Muscle of leg (tissue), 11 donors: ENCODE results near the gene RASAL3. TPM values are rescaled to one million over a fixed set of nuclear protein-coding genes. Genes with fewer than 3 reads are reported as not detected.

Source experiments
- DNase-seq: peaks from one replicate; pipeline ENCODE4 v3.0.0; 2013
- H3K27ac ChIP-seq: one replicate; pipeline ENCODE4 v1.5.1; 2013; ENCODE audit warnings: mild to moderate bottlenecking, low read length, control low read depth
- H3K27me3 ChIP-seq: one replicate; pipeline ENCODE4 v1.6.1; 2013; ENCODE audit warnings: low read length; ENCODE audit not compliant: control insufficient read depth, insufficient read depth
- H3K36me3 ChIP-seq: one replicate; pipeline ENCODE4 v1.6.1; 2013; ENCODE audit warnings: low read length; ENCODE audit not compliant: control insufficient read depth, insufficient read depth
- H3K4me1 ChIP-seq: one replicate; pipeline ENCODE4 v1.6.1; 2013; ENCODE audit warnings: low read length; ENCODE audit not compliant: control insufficient read depth, insufficient read depth
- H3K4me3 ChIP-seq: one replicate; pipeline ENCODE4 v1.5.1; 2013; ENCODE audit warnings: low read length, control low read depth
- H3K9me3 ChIP-seq: replicated peaks from 2 replicates; pipeline ENCODE4 v1.6.1; 2013; ENCODE audit warnings: low read depth, low read length; ENCODE audit not compliant: control insufficient read depth
- WGBS: methylation state at CpG from one replicate; pipeline ENCODE4 v1.1.5; 2013; ENCODE audit warnings: missing lambda C conversion rate; ENCODE audit not compliant: insufficient coverage; 5-methylcytosine and 5-hydroxymethylcytosine counted together
- polyA plus RNA-seq, 8 donors: library from polyadenylated mRNA; unstranded; fragments of 120-200 nt; gene quantifications; one replicate each; pipeline versions ENCODE4 v1.2.1 to v1.2.3, GENCODE V29; 2013; ENCODE audit warnings: inconsistent platforms in 1 of 8, low replicate concordance in 1 of 8; ENCODE audit not compliant: insufficient read length in 8 of 8, insufficient read depth in 1 of 8
- total RNA-seq: library from RNA; stranded (reverse); fragments of 120-200 nt; gene quantifications from one replicate; pipeline ENCODE4 v1.2.4, GENCODE V29; 2013

RASAL3 gene
- total and polyA plus RNA-seq, 9 donors = 0.71 to 2.0 (median 1.0) TPM

GRCh38 chr19:15432629-15433518 lies 31.5 kb downstream of the RASAL3 start:
- WGBS = under 1% methylated on average over 65 of the region's 75 CpGs
- peak overlapping the region; percentile 85 for H3K4me3 ChIP-seq

GRCh38 chr19:15432018-15432494 lies 32.3 kb downstream of the RASAL3 start:
- H3K4me1 ChIP-seq = peaks cover 31% of the 10 kb centered on the region
- no peaks in the 10 kb centered on the region for H3K9me3 ChIP-seq
- WGBS = under 1% methylated on average over 34 of the region's 44 CpGs
- peaks cover 33% of the 10 kb centered on the region for H3K36me3 ChIP-seq
- no peaks in the 10 kb centered on the region for H3K27me3 ChIP-seq
- peak overlapping the region; percentile 68 for H3K4me3 ChIP-seq
- H3K27ac ChIP-seq = peak overlapping the region; percentile 83
- DNase-seq = no peak

More at GRCh38 chr19:15432629-15433518, 31.5 kb downstream of the RASAL3 start:
- Histone ChIP-seq H3K36me3 (peaks cover 25% of the 10 kb centered on the region), H3K4me1 (peaks cover 31% of the 10 kb centered on the region), H3K27me3 (no peaks in the 10 kb centered on the region), H3K27ac (peak overlapping the region; percentile 97), H3K9me3 (no peaks in the 10 kb centered on the region)
- DNase-seq = peak; percentile 98

GRCh38 chr19:15431396-15432017 lies 32.8 kb downstream of the RASAL3 start:
- Histone ChIP-seq H3K27ac (peak overlapping the region; percentile 83), H3K4me3 (peak overlapping the region; percentile 68), H3K27me3 (no peaks in the 10 kb centered on the region), H3K36me3 (peaks cover 39% of the 10 kb centered on the region), H3K4me1 (peaks cover 31% of the 10 kb centered on the region), H3K9me3 (no peaks in the 10 kb centered on the region)
- no peak for DNase-seq
- 26% methylated on average over 6 of the region's 7 CpGs for WGBS

- no peaks in the 10 kb centered on the region for H3K27me3 ChIP-seq
- peak overlapping the region; percentile 68 for H3K4me3 ChIP-seq
- H3K9me3 ChIP-seq = no peaks in the 10 kb centered on the region
- DNase-seq = no peak
- WGBS = 85% methylated on average over 9 of the region's 10 CpGs
- H3K4me1 ChIP-seq = peaks cover 31% of the 10 kb centered on the region
- no peak overlapping the region for H3K27ac ChIP-seq
- H3K36me3 ChIP-seq = peaks cover 46% of the 10 kb centered on the region
Observed at GRCh38 chr19:15430526-15431120, 33.7 kb downstream of the RASAL3 start.

- no peak for DNase-seq
- Histone ChIP-seq H3K36me3 (peaks cover 50% of the 10 kb centered on the region), H3K4me3 (no peak overlapping the region), H3K9me3 (no peaks in the 10 kb centered on the region), H3K27ac (no peak overlapping the region), H3K27me3 (no peaks in the 10 kb centered on the region), H3K4me1 (peaks cover 31% of the 10 kb centered on the region)
- WGBS = 86% methylated on average over 23 of the region's 24 CpGs
Observed at GRCh38 chr19:15429825-15430467, 34.4 kb downstream of the RASAL3 start.

- Histone ChIP-seq H3K4me1 (peaks cover 31% of the 10 kb centered on the region), H3K9me3 (no peaks in the 10 kb centered on the region), H3K27ac (no peak overlapping the region), H3K36me3 (peaks cover 56% of the 10 kb centered on the region), H3K27me3 (no peaks in the 10 kb centered on the region), H3K4me3 (no peak overlapping the region)
- 86% methylated on average over 19 of the region's 22 CpGs for WGBS
- DNase-seq = no peak
Observed at GRCh38 chr19:15428956-15429824, 35.2 kb downstream of the RASAL3 start.

GRCh38 chr19:15427991-15428471 lies 36.3 kb downstream of the RASAL3 start:
- H3K9me3 ChIP-seq = peaks cover 5% of the 10 kb centered on the region
- 90% methylated on average over 35 of the region's 35 CpGs for WGBS

GRCh38 chr19:15427350-15427700 lies 37.0 kb downstream of the RASAL3 start:
- H3K4me1 ChIP-seq = peaks cover 27% of the 10 kb centered on the region
- H3K27me3 ChIP-seq = no peaks in the 10 kb centered on the region
- peaks cover 75% of the 10 kb centered on the region for H3K36me3 ChIP-seq
- H3K4me3 ChIP-seq = no peak overlapping the region
- peaks cover 5% of the 10 kb centered on the region for H3K9me3 ChIP-seq
- WGBS = 94% methylated on average over 25 of the region's 25 CpGs
- no peak for DNase-seq
- no peak overlapping the region for H3K27ac ChIP-seq

More at GRCh38 chr19:15427991-15428471, 36.3 kb downstream of the RASAL3 start:
- no peak overlapping the region for H3K4me3 ChIP-seq
- no peak for DNase-seq
- H3K27ac ChIP-seq = no peak overlapping the region
- H3K36me3 ChIP-seq = peaks cover 68% of the 10 kb centered on the region
- no peaks in the 10 kb centered on the region for H3K27me3 ChIP-seq
- H3K4me1 ChIP-seq = peaks cover 23% of the 10 kb centered on the region
